GM12892 (cell line): Measurements from ENCODE around the gene KCNIP2.

ENCODE experiments used
- POLR2A ChIP-seq: IDR thresholded peaks from 2 replicates; pipeline ENCODE4 v1.6.1; 2011; ENCODE audit warnings: low read depth, low read length, control low read depth
- POLR2AphosphoS5 ChIP-seq: IDR thresholded peaks from 2 replicates; pipeline ENCODE4 v1.6.1; 2011; ENCODE audit warnings: low read depth, low read length, control low read depth

- no peak for TF ChIP-seq POLR2A
- no peak for TF ChIP-seq POLR2AphosphoS5
Observed at GRCh38 chr10:101851411-101852116, 8.0 kb upstream of the KCNIP2 start.
